HepG2 (cell line): Measurements from ENCODE around the gene KDM4E. TPM values are rescaled to one million over a fixed set of nuclear protein-coding genes. Genes with fewer than 3 reads are reported as not detected.

Experiments used
- ARNT ChIP-seq: fragments of 450-650 bp; IDR thresholded peaks from 2 replicates; pipeline ENCODE4 v1.6.1; 2017
- CBFB ChIP-seq: sonication (generic); formaldehyde crosslinking; IDR thresholded peaks from 2 replicates; pipeline ENCODE4 v1.4.0; 2020; ENCODE audit warnings: missing genetic modification reagents
- CHCHD3 ChIP-seq: sonication (generic); formaldehyde crosslinking; IDR thresholded peaks from 2 replicates; pipeline ENCODE4 v1.8.0; 2022; ENCODE audit warnings: mild to moderate bottlenecking, missing genetic modification reagents, moderate library complexity
- FOSL2 ChIP-seq: sonication (generic); formaldehyde crosslinking; IDR thresholded peaks from 2 replicates; pipeline ENCODE4 v1.4.0; 2020; ENCODE audit warnings: missing genetic modification reagents
- HCFC1 ChIP-seq: fragments of 150-350 bp; IDR thresholded peaks from 2 replicates; pipeline ENCODE4 v1.6.1; 2014; ENCODE audit warnings: low read depth, low read length
- HDAC6 ChIP-seq: fragments of 200-600 bp; sonication (generic); IDR thresholded peaks from 2 replicates; pipeline ENCODE4 v1.7.0; 2017; ENCODE audit warnings: mild to moderate bottlenecking, antibody characterized with exemption, low read length, low read depth
- HNRNPH1 ChIP-seq: fragments of 200-400 bp; formaldehyde crosslinking; optimal IDR thresholded peaks from 2 replicates; pipeline ENCODE3; 2017; ENCODE audit warnings: mild to moderate bottlenecking, low read depth, low read length
- KAT8 ChIP-seq: IDR thresholded peaks from 2 replicates; pipeline ENCODE4 v1.6.1; 2016; ENCODE audit warnings: missing genetic modification reagents, missing compliant biosample characterization
- KDM5B ChIP-seq: sonication (generic); formaldehyde crosslinking; IDR thresholded peaks from 2 replicates; pipeline ENCODE4 v1.4.0; 2020; ENCODE audit warnings: missing genetic modification reagents, mild to moderate bottlenecking, borderline replicate concordance
- MIER2 ChIP-seq: IDR thresholded peaks from 2 replicates; pipeline ENCODE4 v1.6.1; 2016; ENCODE audit warnings: missing biosample characterization, missing genetic modification reagents
- PAX8 ChIP-seq: sonication (generic); formaldehyde crosslinking; IDR thresholded peaks from 2 replicates; pipeline ENCODE4 v1.8.0; 2022; ENCODE audit warnings: mild to moderate bottlenecking, missing genetic modification reagents, borderline replicate concordance
- RARA ChIP-seq: IDR thresholded peaks from 2 replicates; pipeline ENCODE4 v1.6.1; 2016; ENCODE audit warnings: missing genetic modification reagents, missing compliant biosample characterization
- SAFB2 ChIP-seq: sonication (generic); formaldehyde crosslinking; IDR thresholded peaks from 2 replicates; pipeline ENCODE4 v1.5.1; 2020; ENCODE audit warnings: missing genetic modification reagents, low read depth, mild to moderate bottlenecking, borderline replicate concordance
- TOPORS ChIP-seq: sonication (generic); formaldehyde crosslinking; IDR thresholded peaks from 2 replicates; pipeline ENCODE4 v1.8.0; 2023; ENCODE audit warnings: mild to moderate bottlenecking, missing genetic modification reagents
- TP53 ChIP-seq: sonication (generic); formaldehyde crosslinking; conservative IDR thresholded peaks from 2 replicates; pipeline ENCODE4 v1.4.0; 2020; ENCODE audit warnings: missing genetic modification reagents
- XBP1 ChIP-seq: sonication (generic); formaldehyde crosslinking; IDR thresholded peaks from 2 replicates; pipeline ENCODE4 v1.5.0; 2020; ENCODE audit warnings: missing genetic modification reagents
- ZBTB20 ChIP-seq: sonication (generic); formaldehyde crosslinking; IDR thresholded peaks from 2 replicates; pipeline ENCODE4 v1.8.1; 2023; ENCODE audit warnings: missing genetic modification reagents, low read depth, mild to moderate bottlenecking, borderline replicate concordance
- ZBTB21 ChIP-seq: sonication (generic); formaldehyde crosslinking; IDR thresholded peaks from 2 replicates; pipeline ENCODE4 v1.4.0; 2020; ENCODE audit warnings: missing genetic modification reagents
- ZNF264 ChIP-seq: sonication (generic); formaldehyde crosslinking; IDR thresholded peaks from 2 replicates; pipeline ENCODE4 v1.4.0; 2020; ENCODE audit warnings: missing genetic modification reagents
- ZNF670 ChIP-seq: sonication (generic); formaldehyde crosslinking; IDR thresholded peaks from 2 replicates; pipeline ENCODE4 v1.8.0; 2022; ENCODE audit warnings: mild to moderate bottlenecking, missing genetic modification reagents, borderline replicate concordance
- ZSCAN12 ChIP-seq: sonication (generic); formaldehyde crosslinking; IDR thresholded peaks from 2 replicates; pipeline ENCODE4 v1.9.0; 2021; ENCODE audit warnings: mild to moderate bottlenecking, missing genetic modification reagents
- polyA plus RNA-seq, 8 experiments: library from polyadenylated mRNA; depleted of rRNA in 3 of 8; stranded (reverse) in 7 of 8; unstranded in 1 of 8; fragments of >200 nt; fragmentation: Illumina TruSeq in 4 of 8; extraction: Trizol in 4 of 8; gene quantifications; 2 replicates each; pipeline versions ENCODE4 v1.2.1 to v1.2.3, GENCODE V29; 2011 to 2016; ENCODE audit warnings: low read depth in 4 of 8, missing spikeins in 1 of 8, mixed read lengths in 1 of 8; ENCODE audit not compliant: insufficient read depth in 1 of 8
- total RNA-seq, 5 experiments: library from RNA; depleted of rRNA; stranded (reverse); fragments of >200 nt; fragmentation: Illumina TruSeq; extraction: Trizol; gene quantifications; 2 replicates each; pipeline ENCODE4 v1.2.3, GENCODE V29; 2016; ENCODE audit warnings: low read depth in 1 of 5
- TF ChIP-seq, protein P1 (sequence below): sonication (generic); formaldehyde crosslinking; IDR thresholded peaks from 2 replicates; pipeline ENCODE4 v1.4.0; 2020; ENCODE audit warnings: missing genetic modification reagents
- TF ChIP-seq, protein P2 (sequence below): fragments of 450-650 bp; IDR thresholded peaks from 2 replicates; pipeline ENCODE4 v1.6.1; 2016
- TF ChIP-seq, protein P3 (sequence below): IDR thresholded peaks from 2 replicates; pipeline ENCODE4 v1.6.1; 2018; ENCODE audit warnings: missing genetic modification reagents
- TF ChIP-seq, protein P4 (sequence below): sonication (generic); formaldehyde crosslinking; IDR thresholded peaks from 2 replicates; pipeline ENCODE4 v1.4.0; 2020; ENCODE audit warnings: missing genetic modification reagents
- TF ChIP-seq, protein P5 (sequence below): sonication (generic); formaldehyde crosslinking; IDR thresholded peaks from 2 replicates; pipeline ENCODE4 v1.5.1; 2020; ENCODE audit warnings: missing genetic modification reagents, mild to moderate bottlenecking, borderline replicate concordance

Gene KDM4E
- total and polyA plus RNA-seq, 2 of the 13 experiments (the other 11 are each of a cell fraction or from before 2014, with no cell fraction given): not detected

DNA sequence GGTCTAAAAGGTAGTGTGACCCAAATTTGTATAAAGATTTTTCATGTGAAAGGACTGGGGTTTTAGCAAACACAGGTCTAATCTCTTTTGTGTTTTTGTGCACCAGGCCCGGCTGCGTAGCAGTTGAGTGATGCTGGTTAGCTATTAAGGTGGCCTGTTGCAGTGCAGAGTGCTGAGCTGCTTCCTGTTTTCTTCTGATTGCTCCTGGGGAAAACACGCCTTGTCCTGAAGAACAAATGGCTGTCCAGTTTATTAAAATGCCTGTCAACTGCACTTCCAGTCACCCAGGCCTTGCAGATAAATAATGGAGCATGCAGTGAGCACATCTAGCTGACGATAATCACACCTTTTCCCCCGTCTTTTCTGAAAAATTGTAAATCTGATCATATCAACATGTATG lies 43.5 kb downstream of the KDM4E start (continued):
- TF ChIP-seq, protein P1, sequence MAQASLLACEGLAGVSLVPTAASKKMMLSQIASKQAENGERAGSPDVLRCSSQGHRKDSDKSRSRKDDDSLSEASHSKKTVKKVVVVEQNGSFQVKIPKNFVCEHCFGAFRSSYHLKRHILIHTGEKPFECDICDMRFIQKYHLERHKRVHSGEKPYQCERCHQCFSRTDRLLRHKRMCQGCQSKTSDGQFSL (CRISPR knock-in tag): no peak
- TF ChIP-seq KDM5B (CRISPR knock-in tag) (no peak), SAFB2 (CRISPR knock-in tag) (no peak; the same call in 1 of the 2 replicates), ZBTB20 (no peak), ZSCAN12 (CRISPR knock-in tag) (no peak), HDAC6 (no peak), ARNT (no peak), XBP1 (CRISPR knock-in tag) (peak; percentile 46; the same call in 1 of the 2 replicates), MIER2 (CRISPR knock-in tag) (no peak), HNRNPH1 (no peak), TOPORS (0 out of 2 replicates have a peak, but pooled peaks have one; percentile 13), FOSL2 (peak; percentile 41), ZBTB21 (CRISPR knock-in tag) (no peak), KAT8 (CRISPR knock-in tag) (peak; percentile 82), CHCHD3 (CRISPR knock-in tag) (no peak), TP53 (CRISPR knock-in tag) (0 out of 2 replicates have a peak, but pooled peaks have one; percentile 21), ZNF670 (no peak), HCFC1 (no peak), RARA (no peak), CBFB (CRISPR knock-in tag) (no peak), ZNF264 (peak; percentile 81), PAX8 (no peak)
- TF ChIP-seq, protein P2, sequence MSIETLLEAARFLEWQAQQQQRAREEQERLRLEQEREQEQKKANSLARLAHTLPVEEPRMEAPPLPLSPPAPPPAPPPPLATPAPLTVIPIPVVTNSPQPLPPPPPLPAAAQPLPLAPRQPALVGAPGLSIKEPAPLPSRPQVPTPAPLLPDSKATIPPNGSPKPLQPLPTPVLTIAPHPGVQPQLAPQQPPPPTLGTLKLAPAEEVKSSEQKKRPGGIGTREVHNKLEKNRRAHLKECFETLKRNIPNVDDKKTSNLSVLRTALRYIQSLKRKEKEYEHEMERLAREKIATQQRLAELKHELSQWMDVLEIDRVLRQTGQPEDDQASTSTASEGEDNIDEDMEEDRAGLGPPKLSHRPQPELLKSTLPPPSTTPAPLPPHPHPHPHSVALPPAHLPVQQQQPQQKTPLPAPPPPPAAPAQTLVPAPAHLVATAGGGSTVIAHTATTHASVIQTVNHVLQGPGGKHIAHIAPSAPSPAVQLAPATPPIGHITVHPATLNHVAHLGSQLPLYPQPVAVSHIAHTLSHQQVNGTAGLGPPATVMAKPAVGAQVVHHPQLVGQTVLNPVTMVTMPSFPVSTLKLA: peak; percentile 62
- TF ChIP-seq, protein P3, sequence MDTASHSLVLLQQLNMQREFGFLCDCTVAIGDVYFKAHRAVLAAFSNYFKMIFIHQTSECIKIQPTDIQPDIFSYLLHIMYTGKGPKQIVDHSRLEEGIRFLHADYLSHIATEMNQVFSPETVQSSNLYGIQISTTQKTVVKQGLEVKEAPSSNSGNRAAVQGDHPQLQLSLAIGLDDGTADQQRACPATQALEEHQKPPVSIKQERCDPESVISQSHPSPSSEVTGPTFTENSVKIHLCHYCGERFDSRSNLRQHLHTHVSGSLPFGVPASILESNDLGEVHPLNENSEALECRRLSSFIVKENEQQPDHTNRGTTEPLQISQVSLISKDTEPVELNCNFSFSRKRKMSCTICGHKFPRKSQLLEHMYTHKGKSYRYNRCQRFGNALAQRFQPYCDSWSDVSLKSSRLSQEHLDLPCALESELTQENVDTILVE (CRISPR knock-in tag): no peak
- TF ChIP-seq, protein P4, sequence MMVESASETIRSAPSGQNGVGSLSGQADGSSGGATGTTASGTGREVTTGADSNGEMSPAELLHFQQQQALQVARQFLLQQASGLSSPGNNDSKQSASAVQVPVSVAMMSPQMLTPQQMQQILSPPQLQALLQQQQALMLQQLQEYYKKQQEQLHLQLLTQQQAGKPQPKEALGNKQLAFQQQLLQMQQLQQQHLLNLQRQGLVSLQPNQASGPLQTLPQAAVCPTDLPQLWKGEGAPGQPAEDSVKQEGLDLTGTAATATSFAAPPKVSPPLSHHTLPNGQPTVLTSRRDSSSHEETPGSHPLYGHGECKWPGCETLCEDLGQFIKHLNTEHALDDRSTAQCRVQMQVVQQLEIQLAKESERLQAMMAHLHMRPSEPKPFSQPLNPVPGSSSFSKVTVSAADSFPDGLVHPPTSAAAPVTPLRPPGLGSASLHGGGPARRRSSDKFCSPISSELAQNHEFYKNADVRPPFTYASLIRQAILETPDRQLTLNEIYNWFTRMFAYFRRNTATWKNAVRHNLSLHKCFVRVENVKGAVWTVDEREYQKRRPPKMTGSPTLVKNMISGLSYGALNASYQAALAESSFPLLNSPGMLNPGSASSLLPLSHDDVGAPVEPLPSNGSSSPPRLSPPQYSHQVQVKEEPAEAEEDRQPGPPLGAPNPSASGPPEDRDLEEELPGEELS: peak; percentile 75
- TF ChIP-seq, protein P5, sequence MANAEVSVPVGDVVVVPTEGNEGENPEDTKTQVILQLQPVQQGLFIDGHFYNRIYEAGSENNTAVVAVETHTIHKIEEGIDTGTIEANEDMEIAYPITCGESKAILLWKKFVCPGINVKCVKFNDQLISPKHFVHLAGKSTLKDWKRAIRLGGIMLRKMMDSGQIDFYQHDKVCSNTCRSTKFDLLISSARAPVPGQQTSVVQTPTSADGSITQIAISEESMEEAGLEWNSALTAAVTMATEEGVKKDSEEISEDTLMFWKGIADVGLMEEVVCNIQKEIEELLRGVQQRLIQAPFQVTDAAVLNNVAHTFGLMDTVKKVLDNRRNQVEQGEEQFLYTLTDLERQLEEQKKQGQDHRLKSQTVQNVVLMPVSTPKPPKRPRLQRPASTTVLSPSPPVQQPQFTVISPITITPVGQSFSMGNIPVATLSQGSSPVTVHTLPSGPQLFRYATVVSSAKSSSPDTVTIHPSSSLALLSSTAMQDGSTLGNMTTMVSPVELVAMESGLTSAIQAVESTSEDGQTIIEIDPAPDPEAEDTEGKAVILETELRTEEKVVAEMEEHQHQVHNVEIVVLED (CRISPR knock-in tag): peak; percentile 45; the same call in 1 of the 2 replicates
